NCI-H2081 treated with DMSO at 0.1 percent for 48 hours (cell line): Measurements from ENCODE around the gene CGB1.
"Not testable (repeated sequence)": the region's sequence is repeated elsewhere in the genome, so short reads cannot be mapped to it uniquely, and the experiment has no call there.

ENCODE experiments used
- DNase-seq: peaks from one replicate; lab custom pipeline; 2025; lab: John Stamatoyannopoulos, UW

CGB1 gene

GRCh38 chr19:49058562-49058961 lies 21.9 kb upstream of the CGB1 start:
- DNase-seq = no peak

- DNase-seq = no peak
Measured at GRCh38 chr19:49057636-49058234, 21.0 kb upstream of the CGB1 start, which contains the start of gene CGB7. CGB7 (minus strand) TSS chr19:49057749; CDS start chr19:49055375, 2,374 bp downstream.

GRCh38 chr19:49056902-49057596 lies 20.4 kb upstream of the CGB1 start:
- DNase-seq = not testable (repeated sequence)

DNA sequence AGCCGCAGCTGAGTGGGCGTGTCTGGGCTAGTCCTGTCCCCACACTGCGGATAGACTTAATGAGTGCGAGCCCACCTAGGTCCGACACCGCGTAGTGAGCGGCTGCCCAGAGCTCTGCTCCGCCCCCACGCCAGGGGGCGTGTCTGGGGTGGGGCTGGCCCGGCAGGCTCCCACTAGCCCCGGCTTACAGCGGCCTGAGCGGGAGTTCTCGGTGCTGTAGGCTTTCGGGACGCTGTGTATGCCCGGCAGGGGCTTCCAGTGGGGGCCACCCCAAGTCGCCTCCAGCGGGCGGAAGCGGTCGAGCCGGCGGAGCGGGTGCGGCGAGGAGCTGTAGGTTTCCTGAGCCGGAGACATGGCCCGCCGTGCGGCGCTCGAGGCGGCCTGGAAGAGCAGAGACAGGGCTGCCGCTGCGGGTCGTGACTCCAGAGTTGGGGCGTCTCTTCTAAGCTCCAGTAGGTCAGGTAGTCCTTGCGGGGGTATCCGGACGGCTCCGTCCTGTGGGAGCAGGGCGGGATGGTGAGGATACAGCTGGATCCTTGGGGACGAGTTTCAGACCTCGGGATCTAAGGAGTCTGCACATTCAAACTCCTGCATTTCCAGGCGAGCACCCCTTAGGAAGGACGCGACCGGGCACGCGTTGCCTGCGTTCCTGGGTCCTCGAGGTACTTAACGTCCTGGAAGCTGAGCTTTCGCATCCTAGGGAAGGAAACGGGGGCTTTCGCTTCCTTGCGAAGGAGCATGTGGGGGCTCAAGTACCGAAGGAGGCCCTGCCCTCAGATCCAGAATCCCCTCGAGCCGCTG lies 19.6 kb upstream of the CGB1 start:
- no peak for DNase-seq

DNA sequence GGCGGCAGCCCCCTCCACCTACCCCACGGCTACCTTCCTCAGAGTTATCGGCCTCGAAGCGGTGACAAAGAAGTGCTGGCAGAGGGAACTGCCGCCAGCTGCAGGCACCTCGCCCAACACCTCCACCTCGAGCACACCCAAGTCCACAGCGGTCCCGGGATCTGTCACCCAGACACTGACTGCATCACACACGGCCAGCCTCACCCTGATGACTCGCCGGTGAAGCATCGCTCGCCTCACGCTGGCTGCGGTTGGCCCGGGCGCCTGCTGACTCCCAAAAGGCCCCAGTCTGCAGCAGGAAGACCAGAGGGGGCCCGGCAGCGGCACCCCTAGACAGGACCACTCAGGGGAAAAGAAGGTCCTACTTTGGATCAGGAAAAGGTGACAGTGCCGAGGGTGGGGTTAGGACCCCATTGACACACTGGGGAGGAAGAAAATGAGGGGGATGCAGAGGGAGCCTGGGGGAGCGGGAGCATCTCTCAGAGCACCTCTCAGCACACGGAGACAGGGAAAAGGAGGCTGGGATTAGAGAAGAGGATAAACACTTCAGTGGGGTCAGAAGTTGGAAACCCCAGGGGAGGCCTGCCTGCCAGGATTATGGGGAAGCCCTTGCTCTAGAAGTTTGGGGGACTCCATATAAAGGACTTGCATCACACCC lies 13.8 kb upstream of the CGB1 start:
- DNase-seq = not testable (repeated sequence)

DNA sequence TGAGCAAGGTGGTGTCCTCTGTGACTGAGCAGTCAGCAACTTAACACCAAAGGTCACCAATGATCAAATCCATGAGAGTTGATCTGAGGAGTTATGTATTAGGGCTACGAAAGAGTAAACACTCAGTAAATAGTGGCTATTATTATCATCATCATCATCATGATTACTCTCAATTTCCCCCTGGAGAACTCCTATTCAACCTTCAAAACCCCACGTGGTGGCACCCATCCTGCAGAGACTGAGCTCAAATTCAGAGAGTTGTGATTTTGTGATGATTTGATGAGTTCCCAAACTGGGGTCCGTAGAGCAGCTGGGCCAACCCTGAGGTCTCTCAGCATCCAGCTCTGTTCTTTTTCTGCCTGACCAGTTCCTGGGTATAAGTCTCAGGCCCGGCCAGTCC lies 13.1 kb upstream of the CGB1 start:
- DNase-seq = not testable (repeated sequence)

- DNase-seq = not testable (repeated sequence)
Measured at GRCh38 chr19:49049011-49049410, 12.3 kb upstream of the CGB1 start, which contains the start of gene CGB8. CGB8 (minus strand) TSS chr19:49049111; CDS start chr19:49048739, 372 bp downstream.

- DNase-seq = not testable (repeated sequence)
Measured at GRCh38 chr19:49043548-49043947, 6.9 kb upstream of the CGB1 start, which contains the start of gene CGB5. CGB5 (plus strand) TSS chr19:49043848; CDS start chr19:49044210, 362 bp downstream.

- not testable (repeated sequence) for DNase-seq
Measured at GRCh38 chr19:49042666-49043065, 6.0 kb upstream of the CGB1 start.

DNA sequence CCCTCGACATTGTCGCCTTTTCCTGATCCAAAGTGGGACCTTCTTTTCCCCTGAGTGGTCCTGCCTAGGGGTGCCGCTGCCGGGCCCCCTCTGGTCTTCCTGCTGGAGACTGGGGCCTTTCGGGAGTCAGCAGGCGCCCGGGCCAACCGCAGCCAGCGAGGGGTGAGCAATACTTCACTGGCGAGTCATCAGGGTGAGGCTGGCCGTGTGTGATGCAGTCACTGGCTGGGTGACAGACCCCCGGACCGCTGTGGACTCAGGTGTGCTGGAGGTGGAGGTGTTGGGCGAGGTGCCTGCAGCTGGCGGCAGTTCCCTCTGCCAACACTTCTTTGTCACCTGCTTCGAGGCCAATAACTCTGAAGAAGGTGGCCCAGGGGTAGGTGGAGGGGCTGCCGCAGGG lies 5.5 kb upstream of the CGB1 start:
- no peak for DNase-seq

DNA sequence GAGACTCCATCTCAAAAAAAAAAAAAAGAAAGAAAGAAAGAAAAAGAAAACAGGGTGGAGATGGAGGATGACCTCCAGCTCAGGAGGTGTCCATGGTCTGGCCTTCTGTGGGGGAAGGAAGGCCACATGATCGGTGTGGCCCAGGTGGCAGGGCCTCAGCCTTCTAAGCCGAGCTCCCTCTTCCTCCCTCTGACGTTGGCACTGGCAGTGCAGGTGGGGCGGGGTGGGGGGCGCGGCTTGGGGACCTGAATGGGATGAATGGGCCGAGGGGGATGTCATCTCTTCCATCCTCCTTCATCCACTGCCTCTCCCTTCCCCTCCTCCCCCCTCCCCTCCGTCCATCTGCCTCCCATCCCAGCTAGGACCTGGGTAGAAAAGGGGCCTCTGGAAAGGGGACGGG lies 3.0 kb upstream of the CGB1 start:
- not testable (repeated sequence) for DNase-seq

- DNase-seq = not testable (repeated sequence)
Measured at GRCh38 chr19:49038557-49039276, 2.0 kb upstream of the CGB1 start.

DNA sequence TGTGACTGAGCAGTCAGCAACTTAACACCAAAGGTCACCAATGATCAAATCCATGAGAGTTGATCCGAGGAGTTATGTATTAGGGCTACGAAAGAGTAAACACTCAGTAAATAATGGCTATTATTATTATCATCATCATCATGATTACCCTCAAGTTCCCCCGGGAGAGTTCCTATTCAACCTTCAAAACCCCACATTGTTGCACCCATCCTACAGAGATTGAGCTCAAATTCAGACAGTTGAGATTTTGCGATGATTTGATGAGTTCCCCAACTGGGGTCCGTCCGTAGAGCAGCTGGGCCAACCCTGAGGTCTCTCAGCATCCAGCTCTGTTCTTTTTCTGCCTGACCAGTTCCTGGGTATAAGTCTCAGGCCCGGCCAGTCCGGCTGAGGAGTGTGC lies 1.4 kb upstream of the CGB1 start:
- DNase-seq = not testable (repeated sequence)

DNA sequence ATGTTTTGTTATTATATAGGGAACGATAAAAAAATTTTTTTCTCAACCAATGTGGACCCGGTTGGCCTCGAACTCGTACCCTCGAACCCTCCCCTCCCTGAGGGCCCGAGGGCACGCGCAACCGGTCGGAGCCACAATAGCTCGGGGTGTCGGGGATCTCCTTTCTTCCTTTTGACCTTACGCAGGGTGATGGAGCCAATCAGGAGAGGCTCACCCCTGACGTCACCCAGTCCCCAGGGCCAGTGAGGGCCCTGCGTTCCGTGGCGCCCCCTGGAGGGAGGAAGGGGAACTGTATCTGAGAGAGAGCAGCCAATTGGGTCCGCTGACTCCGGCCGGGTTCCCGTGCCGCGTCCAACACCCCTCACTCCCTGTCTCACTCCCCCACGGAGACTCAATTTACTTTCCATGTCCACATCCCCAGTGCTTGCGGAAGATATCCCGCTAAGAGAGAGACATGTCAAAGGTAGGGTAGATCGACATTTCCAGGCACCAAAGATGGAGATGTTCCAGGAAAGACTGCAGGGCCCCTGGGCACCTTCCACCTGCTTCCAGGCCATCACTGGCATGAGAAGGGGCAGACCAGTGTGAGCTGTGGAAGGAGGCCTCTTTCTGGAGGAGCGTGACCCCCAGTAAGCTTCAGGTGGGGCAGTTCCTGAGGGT lies 4.9 kb downstream of the CGB1 start, which contains the start of gene CGB2:
Gene CGB2 (plus strand): TSS at position 249 of the 660 bp plus-strand sequence. CDS start 206 bp downstream, at position 455.
- DNase-seq = not testable (repeated sequence)

GRCh38 chr19:49030323-49030722 lies 6.4 kb downstream of the CGB1 start:
- not testable (repeated sequence) for DNase-seq

DNA sequence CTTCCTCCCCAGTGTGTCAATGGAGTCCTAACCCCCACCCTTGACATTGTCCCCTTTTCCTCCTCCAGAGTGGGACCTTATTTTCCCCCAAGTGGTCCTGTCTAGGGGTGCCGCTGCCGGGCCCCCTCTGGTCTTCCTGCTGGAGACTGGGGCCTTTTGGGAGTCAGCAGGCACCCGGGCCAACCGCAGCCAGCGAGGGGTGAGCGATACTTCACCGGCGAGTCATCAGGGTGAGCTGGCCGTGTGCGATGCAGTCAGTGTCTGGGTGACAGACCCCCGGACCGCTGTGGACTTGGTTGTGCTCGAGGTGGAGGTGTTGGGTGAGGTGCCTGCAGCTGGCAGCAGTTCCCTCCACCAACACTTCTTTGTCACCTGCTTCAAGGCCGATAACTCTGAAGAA lies 6.9 kb downstream of the CGB1 start:
- not testable (repeated sequence) for DNase-seq

GRCh38 chr19:49028686-49029085 lies 8.0 kb downstream of the CGB1 start:
- DNase-seq = not testable (repeated sequence)

DNA sequence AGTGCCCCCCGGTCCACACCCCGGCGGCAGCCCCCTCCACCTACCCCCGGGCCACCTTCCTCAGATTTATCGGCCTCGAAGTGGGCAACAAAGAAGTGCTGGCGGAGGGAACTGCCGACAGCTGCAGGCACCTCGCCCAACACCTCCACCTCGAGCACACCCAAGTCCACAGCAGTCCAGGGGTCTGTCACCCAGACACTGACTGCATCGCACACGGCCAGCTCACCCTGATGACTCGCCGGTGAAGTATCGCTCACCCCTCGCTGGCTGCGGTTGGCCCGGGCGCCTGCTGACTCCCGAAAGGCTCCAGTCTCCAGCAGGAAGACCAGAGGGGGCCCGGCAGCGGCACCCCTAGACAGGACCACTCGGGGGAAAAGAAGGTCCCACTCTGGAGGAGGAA lies 11.1 kb downstream of the CGB1 start:
- not testable (repeated sequence) for DNase-seq

GRCh38 chr19:49025088-49025487 lies 11.6 kb downstream of the CGB1 start:
- not testable (repeated sequence) for DNase-seq

GRCh38 chr19:49024233-49024632 lies 12.5 kb downstream of the CGB1 start, which contains the start of gene CGB3:
CGB3 (minus strand) TSS chr19:49024333; CDS start chr19:49023971, 362 bp downstream.
- not testable (repeated sequence) for DNase-seq
